NT2/D1 (cell line): ENCODE measurements around the gene HSP90AA1.

Experiments
- SUZ12 ChIP-seq: IDR thresholded peaks from 2 replicates; pipeline ENCODE4 v1.6.1; 2011; ENCODE audit not compliant: insufficient read length, insufficient read depth; ENCODE audit errors: extremely low read depth
- ZNF274 ChIP-seq: IDR thresholded peaks from 2 replicates; pipeline ENCODE4 v1.6.1; 2011; ENCODE audit warnings: mild to moderate bottlenecking, low read depth, low read length

GRCh38 chr14:102055181-102055901, 31.5 kb downstream of the HSP90AA1 start:
- TF ChIP-seq SUZ12 (no peak), ZNF274 (no peak)
